ENCODE measurements around the gene XXYLT1. TPM values are rescaled to one million over a fixed set of nuclear protein-coding genes. Genes with fewer than 3 reads are reported as not detected.

XXYLT1 gene
- total RNA-seq, 1 experiment from 2014 or later, result 27.2 TPM

GRCh38 chr3:195179776-195180489 is 91.0 kb downstream of the XXYLT1 start:
- Histone ChIP-seq H3K4me3 (no peak overlapping the region), H3K9me3 (replicated peaks) (no peaks in the 10 kb centered on the region), H3K36me3 (no peaks in the 10 kb centered on the region), H3K27me3 (replicated peaks) (no peaks in the 10 kb centered on the region), H3K27ac (no peak overlapping the region), H3K4me1 (replicated peaks) (peaks cover 20% of the 10 kb centered on the region)
- no peak for DNase-seq (ENCODE audit: low read depth in 1 of 2, low spot score in 2 of 2)

DNA sequence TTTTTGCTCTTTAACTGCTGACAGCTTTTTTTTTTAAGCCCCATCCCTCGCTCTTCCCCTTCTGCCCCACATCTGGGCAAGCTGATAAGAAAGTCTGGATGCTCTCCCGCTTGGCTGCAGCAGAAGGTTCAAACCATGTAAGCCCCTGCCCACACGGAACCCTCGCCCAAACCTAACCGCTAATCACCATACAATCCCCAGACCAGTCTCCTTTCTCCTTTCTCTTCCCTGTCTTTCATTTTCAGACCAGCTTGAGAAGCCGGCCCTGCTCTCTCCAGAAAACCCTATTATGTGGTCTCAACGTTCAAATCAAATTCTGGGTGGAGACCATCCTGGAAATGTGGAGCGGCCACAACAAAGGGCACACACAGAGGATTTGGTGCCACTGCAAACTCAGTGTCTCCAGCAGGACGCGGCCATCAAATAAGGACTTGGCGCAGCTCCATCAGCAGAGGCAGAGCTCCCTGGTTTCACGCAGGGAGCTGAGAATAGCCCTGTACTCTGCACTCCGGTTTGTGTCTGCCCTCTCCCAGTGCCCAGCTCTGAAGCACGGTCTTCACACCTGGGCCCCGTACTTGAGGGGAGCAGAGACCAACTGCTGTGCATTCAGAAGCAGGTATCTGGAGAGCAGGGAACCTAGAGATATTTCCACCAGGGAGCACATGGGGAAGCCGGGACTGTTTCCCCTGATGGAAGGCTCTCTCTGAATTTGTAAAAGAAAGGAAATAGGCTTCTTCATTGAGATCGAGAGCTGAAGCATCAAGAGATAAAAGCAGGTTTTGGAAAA is 92.6 kb downstream of the XXYLT1 start:
- Histone ChIP-seq H3K4me1 (replicated peaks) (peaks cover 18% of the 10 kb centered on the region), H3K27ac (no peak overlapping the region), H3K9me3 (replicated peaks) (no peaks in the 10 kb centered on the region), H3K36me3 (no peaks in the 10 kb centered on the region), H3K4me3 (no peak overlapping the region), H3K27me3 (replicated peaks) (no peaks in the 10 kb centered on the region)
- no peak for DNase-seq (ENCODE audit: low read depth in 1 of 2, low spot score in 2 of 2)

DNA sequence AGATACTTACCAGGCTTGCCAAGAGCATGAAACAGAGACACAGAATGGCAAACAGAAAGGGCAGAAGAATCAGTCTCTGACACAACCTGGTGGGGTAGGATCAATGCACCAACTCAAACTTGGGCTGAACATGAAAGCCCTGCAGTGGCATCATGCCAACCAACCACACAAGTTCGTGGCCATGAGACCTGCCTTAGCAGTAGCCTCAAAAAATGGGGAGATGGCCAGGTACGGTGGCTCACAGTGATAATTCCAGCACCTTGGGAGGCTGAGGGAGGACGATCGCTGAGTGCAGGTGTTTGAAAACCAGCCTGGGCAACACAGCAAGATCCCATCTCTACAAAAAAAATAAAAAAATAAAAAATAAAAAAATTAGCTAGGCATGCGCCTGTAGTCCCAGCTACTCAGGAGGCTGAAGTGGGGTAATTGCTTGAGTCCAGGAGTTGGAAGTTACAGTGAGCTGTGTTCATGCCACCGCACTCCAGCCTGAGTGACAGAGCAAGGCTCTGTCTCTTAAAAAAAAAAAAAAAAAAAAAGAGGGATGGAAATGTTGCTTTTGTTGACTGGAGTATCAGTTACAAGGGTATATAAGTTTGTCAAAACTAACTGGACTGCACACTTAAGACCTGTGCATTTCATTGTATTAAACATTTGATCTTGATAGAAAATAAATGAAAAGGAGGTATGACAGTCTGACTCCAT is 93.4 kb downstream of the XXYLT1 start:
- peaks cover 11% of the 10 kb centered on the region for H3K4me1 ChIP-seq (replicated peaks)
- no peaks in the 10 kb centered on the region for H3K27me3 ChIP-seq (replicated peaks)
- H3K9me3 ChIP-seq (replicated peaks), result no peaks in the 10 kb centered on the region
- H3K4me3 ChIP-seq, result no peak overlapping the region
- H3K27ac ChIP-seq, result no peak overlapping the region
- no peak for DNase-seq (ENCODE audit: low read depth in 1 of 2, low spot score in 2 of 2)
- no peaks in the 10 kb centered on the region for H3K36me3 ChIP-seq

GRCh38 chr3:195176776-195177175 is 94.2 kb downstream of the XXYLT1 start:
- DNase-seq (ENCODE audit: low read depth in 1 of 2, low spot score in 2 of 2), result no peak
- H3K4me3 ChIP-seq, result no peak overlapping the region
- peaks cover 3% of the 10 kb centered on the region for H3K4me1 ChIP-seq (replicated peaks)
- no peaks in the 10 kb centered on the region for H3K9me3 ChIP-seq (replicated peaks)
- no peaks in the 10 kb centered on the region for H3K27me3 ChIP-seq (replicated peaks)
- H3K27ac ChIP-seq, result no peak overlapping the region
- no peaks in the 10 kb centered on the region for H3K36me3 ChIP-seq

DNA sequence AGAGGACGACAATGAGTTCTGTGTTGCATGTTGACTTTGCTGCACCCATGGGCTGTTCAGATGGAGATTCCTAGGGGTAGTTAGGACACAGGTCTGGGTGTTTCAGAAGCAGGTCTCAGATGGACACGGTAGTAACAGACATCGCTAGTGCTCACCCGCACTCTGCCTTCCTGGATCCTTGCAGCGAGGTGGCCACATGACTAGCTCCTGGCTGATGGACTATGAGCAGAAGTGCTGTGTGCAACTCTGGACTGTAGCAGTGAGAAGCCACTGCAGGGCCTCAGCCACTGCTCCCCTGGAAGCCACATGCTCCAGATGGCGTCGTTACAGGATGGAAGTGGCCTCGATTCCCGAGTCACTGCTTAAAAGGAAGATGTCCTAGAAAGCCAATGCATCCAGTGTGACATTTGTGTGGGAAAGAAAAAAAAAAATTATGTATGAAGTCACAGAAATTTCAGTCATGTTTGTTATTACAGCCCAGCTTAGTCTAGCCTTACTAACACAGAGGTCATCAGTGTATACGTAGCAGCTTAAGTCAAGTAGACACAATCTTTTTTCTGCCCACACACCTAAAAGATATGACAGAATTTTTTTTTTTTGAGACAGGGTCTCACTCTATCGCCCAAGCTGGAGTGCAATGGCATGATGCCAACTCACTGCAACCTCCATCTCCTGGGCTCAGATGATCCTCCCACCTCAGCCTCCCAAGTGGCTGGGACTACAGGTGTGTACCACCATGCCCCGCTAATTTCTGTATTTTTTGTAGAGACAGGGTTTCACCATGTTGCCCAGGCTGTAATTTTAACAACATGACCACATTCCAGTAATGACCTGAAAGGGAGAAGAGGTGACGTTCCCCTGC is 95.3 kb downstream of the XXYLT1 start:
- no peaks in the 10 kb centered on the region for H3K36me3 ChIP-seq
- no peak for DNase-seq (ENCODE audit: low read depth in 1 of 2, low spot score in 2 of 2)
- H3K9me3 ChIP-seq (replicated peaks), result no peaks in the 10 kb centered on the region
- no peaks in the 10 kb centered on the region for H3K4me1 ChIP-seq (replicated peaks)
- no peaks in the 10 kb centered on the region for H3K27me3 ChIP-seq (replicated peaks)
- H3K27ac ChIP-seq, result no peak overlapping the region
- H3K4me3 ChIP-seq, result no peak overlapping the region

DNA sequence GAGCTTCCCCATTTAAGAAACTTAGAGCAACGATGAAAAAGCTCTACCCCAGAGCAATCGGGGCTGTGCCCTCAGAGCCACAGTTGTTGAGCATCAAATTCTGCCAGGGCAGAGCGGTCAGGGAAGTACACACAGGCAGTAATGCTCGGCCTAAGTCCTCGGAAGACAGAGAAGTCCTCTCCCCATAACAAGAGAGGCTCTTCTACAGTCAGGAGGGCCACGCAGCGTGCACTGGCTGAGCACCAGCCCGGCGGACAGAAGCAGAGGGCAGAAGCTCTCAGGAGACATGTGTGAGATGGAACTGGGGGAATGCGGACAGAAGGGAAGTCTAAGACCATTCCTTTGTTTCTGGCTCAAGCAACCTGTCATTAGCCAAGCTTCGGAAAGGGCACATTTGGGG is 95.9 kb downstream of the XXYLT1 start:
- DNase-seq (ENCODE audit: low read depth in 1 of 2, low spot score in 2 of 2), result no peak
- no peaks in the 10 kb centered on the region for H3K36me3 ChIP-seq
- no peaks in the 10 kb centered on the region for H3K27me3 ChIP-seq (replicated peaks)
- no peaks in the 10 kb centered on the region for H3K4me1 ChIP-seq (replicated peaks)
- no peak overlapping the region for H3K4me3 ChIP-seq
- H3K9me3 ChIP-seq (replicated peaks), result no peaks in the 10 kb centered on the region
- H3K27ac ChIP-seq, result no peak overlapping the region

GRCh38 chr3:195173657-195174056 is 97.3 kb downstream of the XXYLT1 start:
- Histone ChIP-seq H3K4me1 (replicated peaks) (no peaks in the 10 kb centered on the region), H3K4me3 (no peak overlapping the region), H3K9me3 (replicated peaks) (no peaks in the 10 kb centered on the region), H3K36me3 (no peaks in the 10 kb centered on the region), H3K27me3 (replicated peaks) (no peaks in the 10 kb centered on the region), H3K27ac (no peak overlapping the region)
- no peak for DNase-seq (ENCODE audit: low read depth in 1 of 2, low spot score in 2 of 2)

DNA sequence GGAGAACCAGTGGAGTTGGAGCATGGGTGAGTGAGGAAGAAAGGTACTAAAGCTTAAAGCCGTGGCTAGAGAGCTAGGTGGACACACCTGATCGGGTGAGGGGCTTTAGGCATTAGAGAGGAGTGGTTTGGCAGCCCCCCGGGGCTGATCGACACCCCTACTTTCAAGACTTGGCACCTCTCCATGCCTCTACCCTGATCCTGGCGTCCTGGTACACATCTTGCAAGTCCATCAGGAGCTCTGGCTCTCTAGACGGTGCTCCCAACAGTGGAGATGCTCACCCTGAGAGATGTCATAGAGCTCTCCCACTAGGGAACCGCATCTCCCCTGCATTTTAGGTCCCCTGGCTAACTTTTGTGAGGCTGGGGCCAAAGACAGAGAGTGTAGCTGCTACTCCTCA is 98.1 kb downstream of the XXYLT1 start:
- Histone ChIP-seq H3K4me1 (replicated peaks) (no peaks in the 10 kb centered on the region), H3K36me3 (no peaks in the 10 kb centered on the region), H3K4me3 (no peak overlapping the region), H3K27ac (no peak overlapping the region), H3K27me3 (replicated peaks) (no peaks in the 10 kb centered on the region), H3K9me3 (replicated peaks) (no peaks in the 10 kb centered on the region)
- no peak for DNase-seq (ENCODE audit: low read depth in 1 of 2, low spot score in 2 of 2)

DNA sequence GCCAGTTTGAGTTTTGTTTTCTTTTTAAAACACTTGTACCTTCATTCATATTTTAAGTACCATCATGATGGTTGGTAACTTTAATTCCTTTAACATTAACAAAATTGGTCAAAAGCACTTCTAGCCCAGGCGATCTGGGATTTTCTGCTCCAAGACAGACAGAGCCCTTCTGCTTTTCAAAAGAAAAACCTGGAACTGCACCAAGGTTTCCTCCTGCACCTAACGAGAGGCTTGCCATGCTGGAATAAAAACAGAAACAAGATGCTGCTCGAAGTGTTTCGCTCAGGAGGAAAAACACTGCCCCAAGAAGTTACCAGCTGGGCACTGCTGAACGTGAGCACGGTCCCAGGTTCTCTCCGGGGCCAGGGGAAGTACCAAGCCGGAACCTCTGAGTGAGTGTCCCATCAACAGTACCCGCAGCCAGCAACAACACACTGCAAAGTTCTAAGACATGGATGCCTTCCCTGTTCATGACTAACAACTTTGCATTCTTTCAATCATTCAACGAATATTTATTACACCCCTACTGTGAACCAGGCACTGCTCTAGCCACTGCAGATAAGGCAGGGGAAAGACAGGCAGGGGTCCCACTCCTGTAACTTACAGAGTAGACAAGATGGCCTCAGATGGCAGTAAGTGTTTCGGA is 98.8 kb downstream of the XXYLT1 start:
- no peak overlapping the region for H3K4me3 ChIP-seq
- no peaks in the 10 kb centered on the region for H3K4me1 ChIP-seq (replicated peaks)
- H3K27ac ChIP-seq, result no peak overlapping the region
- DNase-seq (ENCODE audit: low read depth in 1 of 2, low spot score in 2 of 2), result no peak
- no peaks in the 10 kb centered on the region for H3K36me3 ChIP-seq
- H3K9me3 ChIP-seq (replicated peaks), result no peaks in the 10 kb centered on the region
- H3K27me3 ChIP-seq (replicated peaks), result no peaks in the 10 kb centered on the region

GRCh38 chr3:195171093-195171873 is 99.7 kb downstream of the XXYLT1 start:
- no peak overlapping the region for H3K4me3 ChIP-seq
- H3K9me3 ChIP-seq (replicated peaks), result no peaks in the 10 kb centered on the region
- no peaks in the 10 kb centered on the region for H3K36me3 ChIP-seq
- no peaks in the 10 kb centered on the region for H3K4me1 ChIP-seq (replicated peaks)
- no peak for DNase-seq (ENCODE audit: low read depth in 1 of 2, low spot score in 2 of 2)
- no peaks in the 10 kb centered on the region for H3K27me3 ChIP-seq (replicated peaks)
- H3K27ac ChIP-seq, result no peak overlapping the region

- H3K9me3 ChIP-seq (replicated peaks), result no peaks in the 10 kb centered on the region
- no peaks in the 10 kb centered on the region for H3K4me1 ChIP-seq (replicated peaks)
- no peak overlapping the region for H3K27ac ChIP-seq
- H3K36me3 ChIP-seq, result no peaks in the 10 kb centered on the region
- no peaks in the 10 kb centered on the region for H3K27me3 ChIP-seq (replicated peaks)
- no peak overlapping the region for H3K4me3 ChIP-seq
- no peak for DNase-seq (ENCODE audit: low read depth in 1 of 2, low spot score in 2 of 2)
Measured at GRCh38 chr3:195170496-195170895, 100.5 kb downstream of the XXYLT1 start.

- no peaks in the 10 kb centered on the region for H3K36me3 ChIP-seq
- H3K27me3 ChIP-seq (replicated peaks), result no peaks in the 10 kb centered on the region
- H3K9me3 ChIP-seq (replicated peaks), result no peaks in the 10 kb centered on the region
- no peak for DNase-seq (ENCODE audit: low read depth in 1 of 2, low spot score in 2 of 2)
- H3K4me1 ChIP-seq (replicated peaks), result no peaks in the 10 kb centered on the region
- no peak overlapping the region for H3K27ac ChIP-seq
- no peak overlapping the region for H3K4me3 ChIP-seq
Measured at GRCh38 chr3:195169011-195169649, 101.8 kb downstream of the XXYLT1 start.
